NAMALWA (cell line): Measurements from ENCODE around the gene LRRC26.

ENCODE experiments used
- DNase-seq: peaks from one replicate; pipeline ENCODE4 v3.0.0-alpha.2; 2015; ENCODE audit warnings: low spot score

The LRRC26 gene

GRCh38 chr9:137198902-137199283 is 29.0 kb upstream of the LRRC26 start:
- DNase-seq: no peak

GRCh38 chr9:137198051-137198901 is 28.4 kb upstream of the LRRC26 start:
- DNase-seq: no peak

- no peak for DNase-seq
Observed at GRCh38 chr9:137195525-137196220, 25.8 kb upstream of the LRRC26 start.

- no peak for DNase-seq
Observed at GRCh38 chr9:137194909-137195308, 25.1 kb upstream of the LRRC26 start.

- DNase-seq: no peak
Observed at GRCh38 chr9:137194388-137194787, 24.5 kb upstream of the LRRC26 start.

GRCh38 chr9:137193771-137194170 is 23.9 kb upstream of the LRRC26 start:
- DNase-seq: no peak

GRCh38 chr9:137192859-137193258 is 23.0 kb upstream of the LRRC26 start:
- DNase-seq: no peak

GRCh38 chr9:137192448-137192780 is 22.6 kb upstream of the LRRC26 start:
- DNase-seq: no peak

GRCh38 chr9:137191691-137192447 is 22.0 kb upstream of the LRRC26 start:
- DNase-seq: no peak

- no peak for DNase-seq
Observed at GRCh38 chr9:137191245-137191644, 21.4 kb upstream of the LRRC26 start.

- peak; percentile 49 for DNase-seq
Observed at GRCh38 chr9:137190315-137190856, 20.5 kb upstream of the LRRC26 start.

- DNase-seq: no peak
Observed at GRCh38 chr9:137189297-137190295, 19.7 kb upstream of the LRRC26 start.

GRCh38 chr9:137188490-137189296 is 18.8 kb upstream of the LRRC26 start, which contains the start of the genes ANAPC2 and SSNA1:
ANAPC2 (minus strand) TSS chr9:137188560; CDS start chr9:137188532, 28 bp downstream.
SSNA1 (plus strand) TSS chr9:137188676; CDS start chr9:137188727, 51 bp downstream.
- peak; percentile 95 for DNase-seq

- DNase-seq: no peak
Observed at GRCh38 chr9:137188086-137188489, 18.2 kb upstream of the LRRC26 start.

GRCh38 chr9:137187386-137187785 is 17.5 kb upstream of the LRRC26 start:
- DNase-seq: no peak

GRCh38 chr9:137186385-137186784 is 16.5 kb upstream of the LRRC26 start:
- no peak for DNase-seq

- DNase-seq: no peak
Observed at GRCh38 chr9:137185921-137186320, 16.1 kb upstream of the LRRC26 start.

GRCh38 chr9:137184881-137185660 is 15.2 kb upstream of the LRRC26 start:
- no peak for DNase-seq

- no peak for DNase-seq
Observed at GRCh38 chr9:137183980-137184595, 14.2 kb upstream of the LRRC26 start.
